ENCODE results near the gene PLAAT1.

Gene PLAAT1

GRCh38 chr3:193240850-193241706 lies at the start of gene PLAAT1:
TSS of gene PLAAT1 (plus strand) at chr3:193241222. CDS start at chr3:193255651, 14,429 bp downstream.
- peak; percentile 60 for DNase-seq

- no peak for DNase-seq
Observed at GRCh38 chr3:193194371-193194770, 46.7 kb upstream of the PLAAT1 start.

- DNase-seq: no peak
Observed at GRCh38 chr3:193196746-193197145, 44.3 kb upstream of the PLAAT1 start.

- DNase-seq: no peak
Observed at GRCh38 chr3:193207290-193208273, 33.4 kb upstream of the PLAAT1 start.

GRCh38 chr3:193210618-193211017 lies 30.4 kb upstream of the PLAAT1 start:
- DNase-seq: no peak

GRCh38 chr3:193211173-193211572 lies 29.8 kb upstream of the PLAAT1 start:
- DNase-seq: no peak

- DNase-seq: no peak
Observed at GRCh38 chr3:193211984-193212383, 29.0 kb upstream of the PLAAT1 start.

GRCh38 chr3:193212844-193213243 lies 28.2 kb upstream of the PLAAT1 start:
- DNase-seq: no peak

GRCh38 chr3:193214445-193214844 lies 26.6 kb upstream of the PLAAT1 start:
- no peak for DNase-seq

- no peak for DNase-seq
Observed at GRCh38 chr3:193225302-193226125, 15.5 kb upstream of the PLAAT1 start.

- DNase-seq: no peak
Observed at GRCh38 chr3:193228206-193228605, 12.8 kb upstream of the PLAAT1 start.

- peak; percentile 52 for DNase-seq
Observed at GRCh38 chr3:193229851-193230420, 11.1 kb upstream of the PLAAT1 start.

- peak; percentile 97 for DNase-seq
Observed at GRCh38 chr3:193230610-193231009, 10.4 kb upstream of the PLAAT1 start.

- peak; percentile 80 for DNase-seq
Observed at GRCh38 chr3:193231201-193231600, 9.8 kb upstream of the PLAAT1 start.

- DNase-seq: no peak
Observed at GRCh38 chr3:193236599-193236998, 4.4 kb upstream of the PLAAT1 start.

- DNase-seq: no peak
Observed at GRCh38 chr3:193237030-193237429, 4.0 kb upstream of the PLAAT1 start.

GRCh38 chr3:193240436-193240849 lies 579 bp upstream of the PLAAT1 start:
- DNase-seq: no peak

GRCh38 chr3:193241716-193242115 lies 694 bp downstream of the PLAAT1 start:
- no peak for DNase-seq

GRCh38 chr3:193243571-193243970 lies 2.5 kb downstream of the PLAAT1 start:
- DNase-seq: no peak

GRCh38 chr3:193248848-193249468 lies 7.9 kb downstream of the PLAAT1 start:
- no peak for DNase-seq

GRCh38 chr3:193250492-193250891 lies 9.5 kb downstream of the PLAAT1 start:
- no peak for DNase-seq

All from NCI-H524 treated with DMSO at 0.1 percent for 48 hours (cell line).